Stimulated activated naive B cell treated with anti-CD40 and anti-IgM and Interleukin-4, amounts not matched to agents 10 μg/mL and 1 μg/mL and 100 μg/mL, for 72 hours (primary cell): ENCODE results near the gene LBP.
A peak's percentile ranks its signal among the peaks of the same experiment; 100 is the strongest.
"Not testable (repeated sequence)": the region's sequence is repeated elsewhere in the genome, so short reads cannot be mapped to it uniquely, and the experiment has no call there.

Experiments
- ATAC-seq, 2 donors: fragments of 150-1000 bp; cut with Tn5 transposase; replicated peaks; 2 replicates each; pipeline ENCODE4 v1.10.0; 2021; ENCODE audit warnings: moderate library complexity in 1 of 2
- DNase-seq: peaks from one replicate; pipeline ENCODE4 v3.0.0; 2021
- H3K27ac Mint-ChIP-seq: one replicate; pipeline ENCODE4 v1.8.0; 2022; ENCODE audit warnings: mild to moderate bottlenecking, mixed read lengths
- H3K27me3 Mint-ChIP-seq, 2 donors: one replicate each; pipeline ENCODE4 v1.8.0; 2022; ENCODE audit warnings: mixed read lengths in 2 of 2
- H3K36me3 Mint-ChIP-seq, 2 donors: one replicate each; pipeline ENCODE4 v1.8.0; 2022; ENCODE audit warnings: mixed read lengths in 2 of 2, mild to moderate bottlenecking in 1 of 2
- H3K4me1 Mint-ChIP-seq, 2 donors: one replicate each; pipeline ENCODE4 v1.8.0; 2022; ENCODE audit warnings: mixed read lengths in 2 of 2, mild to moderate bottlenecking in 1 of 2
- H3K4me3 Mint-ChIP-seq, 2 donors: one replicate each; pipeline ENCODE4 v1.8.0; 2022; ENCODE audit warnings: mild to moderate bottlenecking in 2 of 2, mixed read lengths in 2 of 2, moderate library complexity in 1 of 2
- H3K9me3 Mint-ChIP-seq, 2 donors: one replicate each; pipeline ENCODE4 v1.8.0; 2022; ENCODE audit warnings: mixed read lengths in 2 of 2, mild to moderate bottlenecking in 1 of 2

LBP gene

GRCh38 chr20:38377838-38378237 lies 31.6 kb downstream of the LBP start:
- not testable (repeated sequence) for H3K4me1 Mint-ChIP-seq, ATAC-seq, H3K27ac Mint-ChIP-seq, DNase-seq, H3K9me3 Mint-ChIP-seq, H3K4me3 Mint-ChIP-seq, H3K36me3 Mint-ChIP-seq
- peaks cover 12 to 26% of the 10 kb centered on the region in 2 donors for H3K27me3 Mint-ChIP-seq

GRCh38 chr20:38383147-38383546 lies 36.9 kb downstream of the LBP start:
- H3K4me1 Mint-ChIP-seq, result no peaks in the 10 kb centered on the region
- peaks cover 24 to 27% of the 10 kb centered on the region in 2 donors for H3K27me3 Mint-ChIP-seq
- H3K36me3 Mint-ChIP-seq, result no peaks in the 10 kb centered on the region
- ATAC-seq (no peak), DNase-seq (no peak)
- H3K9me3 Mint-ChIP-seq, result peaks cover 0 to 3% of the 10 kb centered on the region in 2 donors
- no peak overlapping the region for H3K4me3 Mint-ChIP-seq
- no peak overlapping the region for H3K27ac Mint-ChIP-seq

GRCh38 chr20:38386004-38386403 lies 39.7 kb downstream of the LBP start:
- peaks cover 0 to 9% of the 10 kb centered on the region in 2 donors for H3K9me3 Mint-ChIP-seq
- H3K4me3 Mint-ChIP-seq, result no peak overlapping the region
- no peak overlapping the region for H3K27ac Mint-ChIP-seq
- H3K27me3 Mint-ChIP-seq, result peaks cover 26 to 27% of the 10 kb centered on the region in 2 donors
- DNase-seq, result no peak
- H3K36me3 Mint-ChIP-seq, result no peaks in the 10 kb centered on the region
- no peaks in the 10 kb centered on the region for H3K4me1 Mint-ChIP-seq
- ATAC-seq, result peak in 1 of 2 donors; percentile 31

DNA sequence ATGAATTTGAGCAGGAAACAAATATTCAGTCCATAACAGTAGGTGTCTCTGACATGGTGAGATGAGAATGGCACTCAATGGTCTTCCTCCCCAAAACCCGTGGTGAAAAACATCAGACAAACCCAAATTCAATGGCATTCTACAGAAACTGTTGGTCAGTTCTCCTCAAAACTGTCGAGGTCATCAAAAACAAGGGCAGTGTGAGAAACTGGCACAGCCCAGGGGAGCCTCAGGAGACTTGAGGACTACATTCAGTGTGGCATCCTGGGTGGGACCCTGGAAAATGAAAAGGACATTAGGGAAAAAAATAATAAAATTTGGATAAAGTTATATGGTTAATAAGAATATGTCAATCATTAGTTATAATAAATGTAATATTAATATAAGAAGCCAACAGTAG lies 40.6 kb downstream of the LBP start:
- H3K9me3 Mint-ChIP-seq, result peaks cover 0 to 9% of the 10 kb centered on the region in 2 donors
- H3K4me1 Mint-ChIP-seq, result no peaks in the 10 kb centered on the region
- no peaks in the 10 kb centered on the region for H3K36me3 Mint-ChIP-seq
- DNase-seq, result no peak
- no peak overlapping the region for H3K27ac Mint-ChIP-seq
- ATAC-seq, result no peak
- H3K27me3 Mint-ChIP-seq, result peaks cover 23 to 27% of the 10 kb centered on the region in 2 donors
- no peak overlapping the region for H3K4me3 Mint-ChIP-seq

DNA sequence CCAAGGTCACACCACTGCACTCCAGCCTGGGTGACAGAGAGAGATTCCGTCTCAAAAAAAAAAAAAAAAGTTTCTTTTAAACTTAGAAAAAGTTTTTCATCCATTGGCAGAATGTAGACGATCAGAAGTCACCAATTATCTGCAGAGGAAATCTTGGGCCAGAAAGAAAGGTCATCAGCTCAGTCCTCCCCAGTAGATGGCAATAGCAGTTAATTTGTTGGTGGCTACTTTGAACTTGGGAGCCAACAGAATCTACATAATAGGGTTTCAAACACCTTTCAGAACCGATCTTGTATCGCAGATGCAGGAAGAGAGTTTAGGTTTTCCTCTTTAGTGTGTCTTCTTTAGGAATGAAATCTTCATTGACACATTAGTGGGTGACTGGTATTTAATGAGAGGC lies 41.7 kb downstream of the LBP start:
- Mint-ChIP-seq H3K4me3 (no peak overlapping the region), H3K9me3 (peaks cover 0 to 9% of the 10 kb centered on the region in 2 donors), H3K27me3 (peaks cover 16 to 18% of the 10 kb centered on the region in 2 donors), H3K36me3 (no peaks in the 10 kb centered on the region), H3K27ac (no peak overlapping the region), H3K4me1 (no peaks in the 10 kb centered on the region)
- no peak for DNase-seq
- ATAC-seq, result no peak

- Mint-ChIP-seq H3K4me3 (no peak overlapping the region), H3K36me3 (no peaks in the 10 kb centered on the region), H3K9me3 (peaks cover 0 to 6% of the 10 kb centered on the region in 2 donors), H3K4me1 (no peaks in the 10 kb centered on the region), H3K27me3 (peaks cover 4 to 16% of the 10 kb centered on the region in 2 donors), H3K27ac (no peak overlapping the region)
- peak in 1 of 2 donors; percentile 31 for ATAC-seq
- DNase-seq, result no peak
These were observed 46.1 kb downstream of the LBP start for GRCh38 chr20:38392356-38392755.

GRCh38 chr20:38393259-38393658 lies 47.0 kb downstream of the LBP start:
- H3K4me1 Mint-ChIP-seq, result no peaks in the 10 kb centered on the region
- H3K27ac Mint-ChIP-seq, result no peak overlapping the region
- ATAC-seq (no peak), DNase-seq (no peak)
- H3K27me3 Mint-ChIP-seq, result peaks cover 4 to 14% of the 10 kb centered on the region in 2 donors
- no peak overlapping the region for H3K4me3 Mint-ChIP-seq
- no peaks in the 10 kb centered on the region for H3K36me3 Mint-ChIP-seq
- peaks cover 0 to 6% of the 10 kb centered on the region in 2 donors for H3K9me3 Mint-ChIP-seq

DNA sequence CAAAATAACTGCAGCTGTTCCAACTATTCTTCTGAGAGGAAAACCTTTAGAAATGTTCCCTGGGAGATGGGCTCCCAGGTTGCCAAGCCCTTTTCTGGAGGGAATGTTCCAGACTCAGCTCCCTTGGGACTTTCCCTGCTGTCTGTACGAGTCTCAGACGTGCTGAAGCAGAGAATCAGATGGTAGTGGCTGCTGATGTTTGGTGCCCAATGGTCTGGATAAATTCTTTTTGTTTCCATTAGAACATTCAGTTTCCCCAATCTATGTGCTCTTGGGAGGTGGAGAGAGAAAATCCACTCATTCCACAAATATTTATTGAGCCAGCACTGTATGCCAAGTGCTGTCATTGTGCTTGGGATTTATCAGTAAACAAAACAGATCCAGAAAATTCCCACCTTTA lies 48.9 kb downstream of the LBP start:
- Mint-ChIP-seq H3K27me3 (peaks cover 0 to 8% of the 10 kb centered on the region in 2 donors), H3K9me3 (peaks cover 0 to 3% of the 10 kb centered on the region in 2 donors), H3K4me3 (no peak overlapping the region), H3K27ac (no peak overlapping the region), H3K4me1 (no peaks in the 10 kb centered on the region), H3K36me3 (no peaks in the 10 kb centered on the region)
- ATAC-seq (no peak), DNase-seq (no peak)

DNA sequence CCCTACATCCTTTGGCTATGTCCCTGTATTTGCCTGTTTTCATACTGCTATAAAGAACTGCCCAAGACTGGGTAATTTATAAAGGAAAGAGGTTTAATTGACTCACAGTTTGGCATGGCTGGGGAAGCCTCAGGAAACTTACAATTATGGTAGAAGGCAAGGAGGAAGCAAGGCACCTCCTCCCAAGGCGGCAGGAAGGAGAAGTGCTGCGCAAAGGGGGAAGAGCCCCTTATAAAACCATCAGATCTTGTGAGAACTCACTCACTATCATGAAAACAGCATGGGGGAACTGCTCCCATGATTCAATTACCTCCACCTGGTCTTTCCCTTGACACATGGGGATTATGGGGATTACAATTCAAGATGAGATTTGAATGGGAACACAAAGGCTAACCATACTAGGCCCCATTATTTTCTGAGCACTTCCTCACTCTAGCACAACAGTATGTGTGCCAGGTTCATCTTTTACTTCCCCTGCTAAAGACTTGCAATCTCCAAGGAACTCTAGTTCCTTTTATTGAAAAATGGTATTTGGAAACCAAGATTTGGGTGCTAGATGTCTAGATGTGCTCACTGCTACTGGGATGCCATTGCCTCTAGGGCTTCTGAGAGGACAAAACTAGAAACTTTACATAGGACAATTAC lies 49.6 kb downstream of the LBP start:
- H3K27me3 Mint-ChIP-seq, H3K4me3 Mint-ChIP-seq, H3K36me3 Mint-ChIP-seq, H3K9me3 Mint-ChIP-seq, H3K4me1 Mint-ChIP-seq, ATAC-seq, H3K27ac Mint-ChIP-seq, DNase-seq: not testable (repeated sequence)

DNA sequence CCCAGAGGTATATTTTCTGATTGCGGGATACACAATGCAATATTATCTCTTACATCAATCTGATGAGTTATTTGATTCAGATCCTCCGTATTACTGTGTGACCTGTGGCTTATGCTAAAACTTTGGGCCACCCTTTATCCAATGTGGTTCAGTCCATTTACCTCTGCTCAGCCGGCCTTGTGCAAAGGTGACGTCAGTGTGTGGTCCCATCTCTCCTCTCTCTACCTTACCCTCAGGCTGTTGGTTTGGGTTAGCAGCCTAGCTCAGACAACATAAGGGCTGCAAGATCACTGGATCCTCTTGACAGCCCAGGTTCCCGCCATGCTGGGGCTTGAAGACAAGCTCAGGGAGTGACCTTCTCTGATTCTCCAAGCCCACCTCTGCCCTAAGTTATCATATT lies 55.8 kb downstream of the LBP start:
- peaks cover 12 to 27% of the 10 kb centered on the region in 2 donors for H3K36me3 Mint-ChIP-seq
- H3K9me3 Mint-ChIP-seq, result peaks cover 0 to 3% of the 10 kb centered on the region in 2 donors
- DNase-seq (no peak), ATAC-seq (no peak)
- no peak overlapping the region for H3K27ac Mint-ChIP-seq
- no peaks in the 10 kb centered on the region for H3K27me3 Mint-ChIP-seq
- no peaks in the 10 kb centered on the region for H3K4me1 Mint-ChIP-seq
- no peak overlapping the region for H3K4me3 Mint-ChIP-seq

DNA sequence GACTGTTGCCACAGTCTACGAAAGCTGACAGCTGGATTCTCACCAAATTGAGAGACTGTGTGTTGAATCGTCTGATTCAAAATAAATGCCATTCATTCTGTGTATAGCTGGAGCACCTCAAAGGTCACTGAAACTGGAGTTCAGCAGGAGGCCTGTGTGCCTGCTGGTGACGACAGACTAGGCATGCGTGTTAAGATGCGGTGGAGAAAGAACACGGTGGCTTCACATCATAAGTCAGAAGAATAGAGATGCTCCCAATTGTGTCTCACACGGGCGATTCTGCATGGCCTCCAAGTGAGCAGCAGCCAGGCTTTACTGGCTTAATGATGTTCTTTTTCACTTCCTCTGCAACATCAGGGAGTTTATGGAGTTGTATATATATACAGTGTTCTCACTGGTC lies 56.5 kb downstream of the LBP start:
- no peak overlapping the region for H3K4me3 Mint-ChIP-seq
- no peak overlapping the region for H3K27ac Mint-ChIP-seq
- no peaks in the 10 kb centered on the region for H3K4me1 Mint-ChIP-seq
- peaks cover 17 to 32% of the 10 kb centered on the region in 2 donors for H3K36me3 Mint-ChIP-seq
- ATAC-seq (no peak), DNase-seq (no peak)
- peaks cover 0 to 3% of the 10 kb centered on the region in 2 donors for H3K9me3 Mint-ChIP-seq
- H3K27me3 Mint-ChIP-seq, result no peaks in the 10 kb centered on the region

GRCh38 chr20:38404016-38404415 lies 57.7 kb downstream of the LBP start:
- no peak for DNase-seq
- H3K4me3 Mint-ChIP-seq, result no peak overlapping the region
- ATAC-seq, result no peak
- no peak overlapping the region for H3K27ac Mint-ChIP-seq
- H3K4me1 Mint-ChIP-seq, result no peaks in the 10 kb centered on the region
- no peaks in the 10 kb centered on the region for H3K27me3 Mint-ChIP-seq
- H3K9me3 Mint-ChIP-seq, result peaks cover 0 to 3% of the 10 kb centered on the region in 2 donors
- peaks cover 21 to 44% of the 10 kb centered on the region in 2 donors for H3K36me3 Mint-ChIP-seq

- Mint-ChIP-seq H3K27ac (no peak overlapping the region), H3K36me3 (peaks cover 24 to 47% of the 10 kb centered on the region in 2 donors), H3K4me3 (no peak overlapping the region), H3K9me3 (peaks cover 0 to 3% of the 10 kb centered on the region in 2 donors), H3K27me3 (no peaks in the 10 kb centered on the region), H3K4me1 (no peaks in the 10 kb centered on the region)
- ATAC-seq, result no peak
- DNase-seq, result no peak
These were observed 58.9 kb downstream of the LBP start for GRCh38 chr20:38405132-38405531.

DNA sequence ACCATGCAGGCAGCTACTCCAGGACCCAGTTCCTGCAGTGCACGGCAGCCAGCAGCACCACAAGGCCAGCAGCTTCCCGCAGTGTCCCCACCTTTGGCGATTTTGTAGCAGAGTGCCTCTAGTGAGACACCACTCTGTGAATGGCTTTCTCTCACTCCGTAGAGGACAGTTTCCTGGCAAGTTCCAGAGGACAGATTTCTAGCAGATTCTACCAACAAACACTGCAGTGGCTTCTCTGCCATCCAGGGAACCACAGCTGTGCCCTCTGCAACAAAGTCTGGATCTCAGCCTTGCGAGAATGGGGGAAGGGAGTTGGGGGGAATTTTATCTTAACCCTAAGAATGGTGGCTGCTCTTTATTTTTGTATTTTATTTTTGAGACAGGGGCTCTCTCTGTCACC lies 60.2 kb downstream of the LBP start:
- Mint-ChIP-seq H3K4me3 (no peak overlapping the region), H3K9me3 (peaks cover 0 to 3% of the 10 kb centered on the region in 2 donors), H3K27ac (no peak overlapping the region), H3K27me3 (no peaks in the 10 kb centered on the region), H3K36me3 (peaks cover 30 to 58% of the 10 kb centered on the region in 2 donors), H3K4me1 (no peaks in the 10 kb centered on the region)
- no peak for ATAC-seq
- DNase-seq, result no peak

- H3K36me3 Mint-ChIP-seq, result peaks cover 33 to 62% of the 10 kb centered on the region in 2 donors
- H3K27me3 Mint-ChIP-seq, result no peaks in the 10 kb centered on the region
These were observed 61.0 kb downstream of the LBP start for GRCh38 chr20:38407321-38407720.

More at GRCh38 chr20:38407321-38407720, 61.0 kb downstream of the LBP start:
- no peak overlapping the region for H3K4me3 Mint-ChIP-seq
- no peak overlapping the region for H3K27ac Mint-ChIP-seq
- no peak for DNase-seq
- peaks cover 0 to 3% of the 10 kb centered on the region in 2 donors for H3K9me3 Mint-ChIP-seq
- ATAC-seq, result no peak
- H3K4me1 Mint-ChIP-seq, result no peaks in the 10 kb centered on the region
